Femur (tissue), 1 donor: ENCODE data around the gene TSPAN12.
"Not testable (repeated sequence)": the region's sequence is repeated elsewhere in the genome, so short reads cannot be mapped to it uniquely, and the experiment has no call there.

ENCODE experiments used
- DNase-seq: peaks from one replicate; pipeline ENCODE4 v3.0.0-alpha.2; 2017

The TSPAN12 gene, protein sequence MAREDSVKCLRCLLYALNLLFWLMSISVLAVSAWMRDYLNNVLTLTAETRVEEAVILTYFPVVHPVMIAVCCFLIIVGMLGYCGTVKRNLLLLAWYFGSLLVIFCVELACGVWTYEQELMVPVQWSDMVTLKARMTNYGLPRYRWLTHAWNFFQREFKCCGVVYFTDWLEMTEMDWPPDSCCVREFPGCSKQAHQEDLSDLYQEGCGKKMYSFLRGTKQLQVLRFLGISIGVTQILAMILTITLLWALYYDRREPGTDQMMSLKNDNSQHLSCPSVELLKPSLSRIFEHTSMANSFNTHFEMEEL

DNA sequence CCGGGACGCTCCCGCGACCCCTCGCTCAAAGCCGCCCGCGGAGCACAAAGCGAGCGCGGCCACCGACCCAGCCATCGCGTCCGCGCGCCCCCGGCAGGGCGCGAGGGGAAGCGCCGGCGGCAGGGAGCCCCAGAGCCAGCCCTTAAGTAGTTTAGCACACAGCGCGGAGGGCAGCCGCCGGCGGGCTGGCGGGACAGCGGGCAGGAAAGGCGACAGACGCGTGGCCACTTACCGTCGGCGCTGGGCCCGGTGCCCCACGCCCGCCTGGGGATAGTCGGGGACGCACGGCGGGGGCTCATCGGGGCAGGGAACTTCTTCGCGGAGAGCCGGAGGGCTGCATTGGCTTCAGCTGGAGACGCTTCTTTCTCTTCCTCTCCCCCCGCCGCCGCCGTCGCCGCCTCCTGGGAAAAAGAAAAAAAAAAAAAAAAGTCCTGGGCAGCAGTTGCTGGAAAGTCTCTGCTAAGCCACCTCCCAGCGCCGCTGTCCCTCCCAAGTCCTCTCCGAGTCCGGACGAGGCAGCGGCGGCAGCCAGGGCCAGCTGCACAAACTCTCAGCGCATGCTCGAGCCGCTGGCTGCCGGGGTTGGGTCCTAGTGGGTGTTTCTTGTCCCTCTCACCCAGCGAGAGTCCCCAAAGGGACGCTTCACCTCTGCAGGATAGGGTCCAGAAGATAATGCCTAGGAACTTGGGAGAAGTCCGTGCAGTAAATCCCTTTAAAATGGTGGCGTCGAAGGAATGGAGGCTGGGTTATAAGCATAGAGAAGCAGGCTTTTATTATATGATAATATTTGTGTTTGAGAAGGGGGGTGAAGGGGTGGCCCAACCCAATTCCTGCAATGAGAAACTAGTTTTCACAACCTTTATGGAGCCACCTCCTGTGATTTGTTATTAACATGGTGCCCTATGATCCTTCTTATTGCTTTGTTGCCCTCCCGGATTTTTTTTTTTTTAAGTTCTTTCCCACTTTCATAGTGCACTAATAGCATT is at the start of gene TSPAN12:
TSPAN12 (minus strand) TSS at position 557 of the 986 bp plus-strand sequence. CDS start 1,381 bp downstream, outside the sequence.
- peak; percentile 91 for DNase-seq

GRCh38 chr7:120898715-120899499 is 41.0 kb upstream of the TSPAN12 start:
- no peak for DNase-seq

- not testable (repeated sequence) for DNase-seq
Observed at GRCh38 chr7:120895253-120895652, 37.3 kb upstream of the TSPAN12 start.

DNA sequence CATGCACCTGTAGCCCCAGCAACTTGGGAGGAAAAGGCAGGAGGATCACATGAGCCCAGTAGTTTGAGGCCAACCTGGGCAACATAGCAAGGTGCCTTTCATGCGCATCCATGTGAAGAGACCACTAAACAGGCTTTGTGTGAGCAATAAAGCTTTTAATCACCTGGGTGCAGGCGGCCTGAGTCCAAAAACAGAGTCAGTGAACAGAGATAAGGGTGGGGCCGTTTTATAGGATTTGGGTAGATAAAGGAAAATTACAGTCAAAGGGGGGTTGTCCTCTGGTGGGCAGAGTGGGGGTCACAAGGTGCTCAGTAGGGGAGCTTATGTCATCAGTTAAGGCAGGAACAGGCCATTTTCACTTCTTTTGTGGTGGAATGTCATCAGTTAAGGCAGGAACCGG is 27.7 kb upstream of the TSPAN12 start:
- DNase-seq, result not testable (repeated sequence)

DNA sequence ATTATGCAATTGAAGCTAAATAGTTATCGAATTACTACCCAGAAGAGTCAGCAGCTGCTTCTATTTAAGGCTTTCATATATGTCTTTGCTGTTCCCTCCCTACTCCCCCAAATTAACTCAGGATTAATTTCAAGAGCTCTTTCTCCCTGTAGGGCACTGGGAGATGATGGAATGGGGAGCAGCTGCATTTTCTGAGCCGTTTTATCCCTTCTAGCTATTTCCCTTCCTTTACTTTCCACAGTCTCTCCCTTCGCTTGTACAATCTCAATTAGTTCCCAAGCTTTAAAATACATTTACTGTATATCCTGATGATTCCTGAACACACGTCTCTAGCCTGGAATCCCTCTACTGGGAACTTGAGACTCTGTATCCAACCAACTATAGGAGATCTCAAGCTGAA is 19.8 kb upstream of the TSPAN12 start:
- DNase-seq, result no peak

DNA sequence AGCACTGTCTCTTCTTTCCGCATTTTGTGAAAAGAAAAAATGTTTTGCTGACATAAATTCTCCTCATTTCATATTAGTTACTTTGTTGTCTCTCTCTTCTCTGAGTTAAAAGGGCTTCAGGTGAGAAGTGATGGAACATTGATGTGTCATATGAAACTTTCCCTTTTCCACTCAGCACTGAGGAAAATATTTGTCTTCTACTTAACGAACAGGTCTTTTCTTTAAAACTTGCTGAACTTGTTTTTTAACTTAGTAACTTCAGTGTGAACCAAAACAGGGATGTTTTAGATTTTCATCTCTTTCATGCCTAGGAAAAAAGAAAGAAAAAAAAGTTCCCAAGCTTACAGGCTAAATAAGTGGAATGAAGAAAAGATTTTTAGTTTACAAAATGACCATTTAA is 19.0 kb upstream of the TSPAN12 start:
- no peak for DNase-seq

GRCh38 chr7:120874722-120875121 is 16.8 kb upstream of the TSPAN12 start:
- DNase-seq, result no peak

- no peak for DNase-seq
Observed at GRCh38 chr7:120874016-120874415, 16.1 kb upstream of the TSPAN12 start.

DNA sequence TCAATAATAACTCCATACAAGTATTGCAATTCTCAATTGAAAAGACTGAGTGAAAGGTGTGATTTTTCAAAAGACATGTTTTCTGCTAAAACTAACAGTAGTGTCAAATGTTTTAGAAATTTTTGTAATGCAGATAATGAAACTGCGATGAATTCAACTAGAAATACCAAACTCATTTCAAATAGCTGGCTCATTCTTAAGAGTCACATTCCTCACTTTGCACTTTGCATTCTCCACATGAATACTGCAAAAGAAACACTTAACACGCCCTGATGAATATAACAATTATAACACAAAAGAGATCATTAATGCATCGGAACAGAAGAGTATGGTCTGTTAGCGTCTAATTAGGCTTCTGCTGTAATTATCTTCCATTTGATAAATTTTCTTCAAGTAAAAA is 15.5 kb upstream of the TSPAN12 start:
- no peak for DNase-seq

DNA sequence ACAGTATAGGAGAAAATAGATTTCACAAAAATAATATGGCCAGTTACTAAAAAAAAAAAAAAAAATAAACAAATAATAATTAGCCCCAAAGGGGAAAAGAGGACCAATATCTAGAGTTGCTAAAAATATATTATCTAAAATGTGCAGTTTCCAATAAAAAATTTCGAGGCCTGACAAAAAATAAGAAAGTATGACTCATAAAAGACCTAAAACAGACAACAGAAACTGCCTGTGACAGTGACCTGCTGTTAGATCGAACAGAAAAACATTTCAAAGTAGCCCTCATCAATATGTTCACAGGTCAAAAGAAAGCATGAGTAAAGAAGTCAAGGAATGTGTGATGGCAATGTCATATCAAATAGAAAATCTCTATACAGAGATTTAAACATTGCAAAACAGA is 11.8 kb upstream of the TSPAN12 start:
- no peak for DNase-seq

- DNase-seq, result no peak
Observed at GRCh38 chr7:120867932-120868331, 10.0 kb upstream of the TSPAN12 start.

- DNase-seq, result no peak
Observed at GRCh38 chr7:120865191-120865981, 7.4 kb upstream of the TSPAN12 start.

GRCh38 chr7:120864141-120864900 is 6.4 kb upstream of the TSPAN12 start:
- peak; percentile 33 for DNase-seq

- DNase-seq, result no peak
Observed at GRCh38 chr7:120862987-120863590, 5.1 kb upstream of the TSPAN12 start.

- DNase-seq, result no peak
Observed at GRCh38 chr7:120860156-120860555, 2.2 kb upstream of the TSPAN12 start.

GRCh38 chr7:120859459-120859858 is 1.5 kb upstream of the TSPAN12 start:
- no peak for DNase-seq

DNA sequence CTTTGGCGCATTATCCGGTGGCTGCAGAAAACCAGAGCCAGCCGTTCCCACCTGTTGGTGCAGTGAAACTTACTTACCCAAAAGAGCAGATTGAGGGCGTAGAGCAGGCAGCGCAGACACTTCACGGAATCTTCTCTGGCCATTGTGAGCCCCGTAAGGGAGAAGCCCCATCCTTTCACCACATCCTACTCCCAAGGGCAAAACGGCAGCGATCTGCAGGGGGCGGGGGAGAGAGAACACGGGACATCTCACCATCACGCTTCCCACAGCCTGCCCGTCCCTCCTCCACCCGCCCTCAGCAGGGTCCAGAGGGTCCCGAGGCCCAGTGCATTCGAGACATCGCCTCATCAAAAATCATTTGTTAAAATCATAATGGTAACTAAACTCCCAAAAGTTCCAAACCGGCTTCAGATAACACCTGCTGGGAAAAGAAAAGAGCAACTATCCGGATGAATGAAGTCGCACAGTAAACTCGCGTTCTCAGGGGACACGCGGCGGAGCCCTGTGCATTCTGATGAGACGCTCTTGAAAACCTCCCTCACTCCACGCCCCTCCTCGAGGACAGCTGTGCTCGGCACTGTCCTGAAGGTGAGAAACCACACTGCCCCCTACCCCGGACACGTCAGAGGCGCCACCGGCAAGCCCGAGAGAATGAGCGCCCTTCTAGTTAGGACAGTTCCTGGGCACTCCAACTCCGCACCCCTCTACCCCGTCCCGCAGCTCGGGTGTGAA is 1.2 kb downstream of the TSPAN12 start:
- peak; percentile 64 for DNase-seq

GRCh38 chr7:120856198-120856597 is 1.7 kb downstream of the TSPAN12 start:
- DNase-seq, result no peak

GRCh38 chr7:120852700-120853099 is 5.2 kb downstream of the TSPAN12 start:
- no peak for DNase-seq

- DNase-seq, result no peak
Observed at GRCh38 chr7:120843109-120843508, 14.8 kb downstream of the TSPAN12 start.
